Adrenal gland (tissue), 12 donors: ENCODE results near the gene CDKN1A. TPM values are rescaled to one million over a fixed set of nuclear protein-coding genes. Genes with fewer than 3 reads are reported as not detected.
A peak's percentile ranks its signal among the peaks of the same experiment; 100 is the strongest.

Source experiments
- DNase-seq, 7 donors: peaks; one replicate each; pipeline ENCODE4 v3.0.0-alpha.2; 2019 to 2020
- H3K27ac ChIP-seq, 5 donors: fragments of 200-600 bp; sonication (generic) in 4 of 5; 1 replicate in 3 of 5; 2 replicates in 2 of 5; pipeline versions ENCODE4 v1.5.1 to v1.8.0; 2016 to 2020; ENCODE audit warnings: mild to moderate bottlenecking in 1 of 5
- H3K27me3 ChIP-seq: fragments of 200-600 bp; 2 replicates; pipeline ENCODE4 v1.8.0; 2021
- H3K36me3 ChIP-seq, 2 donors: fragments of 200-600 bp; replicated peaks in 1 of 2; 1 replicate in 1 of 2; 2 replicates in 1 of 2; pipeline versions ENCODE4 v1.5.1 to v1.8.0; 2018 to 2022
- H3K4me1 ChIP-seq, 2 donors: fragments of 200-600 bp; replicated peaks in 1 of 2; 1 replicate in 1 of 2; 2 replicates in 1 of 2; pipeline versions ENCODE4 v1.5.1 to v1.8.0; 2018 to 2021
- H3K4me3 ChIP-seq, 4 donors: fragments of 200-600 bp; sonication (generic) in 3 of 4; one replicate each; pipeline ENCODE4 v1.5.1; 2016 to 2018
- H3K9me3 ChIP-seq, 3 donors: fragments of 200-600 bp; sonication (generic) in 1 of 3; replicated peaks in 1 of 3; 1 replicate in 2 of 3; 2 replicates in 1 of 3; pipeline versions ENCODE4 v1.5.1 to v1.8.0; 2016 to 2021
- CTCF ChIP-seq, 6 experiments: fragments of 450-650 bp in 4 of 6; fragments of 200-600 bp in 2 of 6; sonication (generic) in 1 of 6; IDR thresholded peaks; 1 replicate in 5 of 6; 2 replicates in 1 of 6; pipeline versions ENCODE4 v1.5.1 to v1.8.0; 2016 to 2021; ENCODE audit warnings: antibody characterized with exemption in 6 of 6, mild to moderate bottlenecking in 2 of 6, moderate library complexity in 1 of 6
- POLR2A ChIP-seq, 2 donors: fragments of 450-650 bp; IDR thresholded peaks; one replicate each; pipeline ENCODE4 v1.6.1; 2017; ENCODE audit warnings: antibody characterized with exemption in 2 of 2, mild to moderate bottlenecking in 2 of 2, moderate library complexity in 1 of 2
- WGBS, 4 donors: extraction: QIAGEN DNeasy Blood & Tissue Kit in 2 of 4; methylation state at CpG; one replicate each; pipeline versions ENCODE4 v1.1.5 to v1.1.7; 2013 to 2017; 5-methylcytosine and 5-hydroxymethylcytosine counted together
- intact Hi-C, 2 donors: fragments of 100-400 bp; cut with DNase I; formaldehyde crosslinking; loops; one replicate each; pipeline versions ENCODE4 v1.14.1 to v1.15.0; 2022 to 2023
- polyA plus RNA-seq, 3 donors: library from polyadenylated mRNA; stranded (reverse); fragments of 200-250 nt in 2 of 3; fragments of 350-450 nt in 1 of 3; fragmentation: Illumina TruSeq in 1 of 3; extraction: RNeasy Lipid Tissue Mini Kit (QIAGEN cat#74804) in 1 of 3; gene quantifications; one replicate each; pipeline ENCODE4 v1.2.3, GENCODE V29; 2013 to 2014
- total RNA-seq, 9 donors: library from RNA; depleted of rRNA in 4 of 9; stranded (reverse); fragments of >200 nt in 4 of 9; fragments of 120-200 nt in 1 of 9; fragmentation: NEBNext Ultra II Directional in 1 of 9; extraction: Animal tissue kit (Norgen Biotek cat#: 25700) in 1 of 9; gene quantifications; one replicate each; pipeline versions ENCODE4 v1.1.0 to v1.2.4, GENCODE V29; 2013 to 2023
- donor health status: healthy with polysubstance abuse.
- donor health status: Bipolar disorder and iron deficiency.
- donor health status: DM: yes; HTN: yes; CAD: no.
- donor health status: DM: no; HTN: no; CAD: no.
- donor health status: DM: no; HTN: no; CAD: no.
- donor health status: DM: yes; HTN: yes; CAD: no.

The CDKN1A gene
- total and polyA plus RNA-seq, 12 donors: 18.8 to 154 (median 67.3) TPM

DNA sequence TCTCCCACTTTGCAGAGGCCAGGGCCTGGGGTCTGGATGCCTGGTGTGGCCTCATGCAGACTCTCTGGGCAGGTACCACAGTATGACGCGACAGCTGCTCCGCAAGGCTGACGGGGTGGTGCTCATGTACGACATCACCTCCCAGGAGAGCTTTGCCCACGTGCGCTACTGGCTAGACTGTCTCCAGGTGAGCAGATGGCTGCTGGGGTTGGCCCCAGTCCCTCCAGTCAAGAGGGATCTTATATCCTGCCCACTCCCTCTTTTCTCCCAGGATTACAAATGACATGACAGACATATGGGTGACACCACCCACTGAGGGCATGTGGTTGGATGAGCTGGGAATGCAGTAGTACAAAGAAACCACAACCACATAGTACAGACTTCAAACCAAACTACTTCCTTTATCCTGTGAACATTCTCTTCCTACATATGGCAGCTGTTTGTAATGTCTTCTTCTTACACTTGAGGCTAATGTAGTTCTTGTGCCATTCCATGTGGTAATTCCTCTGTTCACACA is 49.0 kb downstream of the CDKN1A start:
- no peaks in the 10 kb centered on the region for H3K4me1 ChIP-seq
- intact Hi-C loops: loop anchor here (5.0 to 10.0 kb wide), 3 partner anchors 115 to 313 kb away; no protein-coding TSS in a partner anchor
- no peaks in the 10 kb centered on the region for H3K36me3 ChIP-seq
- no peak overlapping the region for H3K4me3 ChIP-seq
- H3K9me3 ChIP-seq: no peaks in the 10 kb centered on the region
- WGBS, 4 donors: 89 to 90% (median 90%) methylated on average over 6 to 7 of the region's 7 CpGs; no CpG with 5 or more reads in 1 of the 4 donors
- no peak for DNase-seq
- H3K27ac ChIP-seq: no peak overlapping the region
- H3K27me3 ChIP-seq: no peaks in the 10 kb centered on the region
- no peak for TF ChIP-seq POLR2A (IDR thresholded peaks at IDR 0.05)

DNA sequence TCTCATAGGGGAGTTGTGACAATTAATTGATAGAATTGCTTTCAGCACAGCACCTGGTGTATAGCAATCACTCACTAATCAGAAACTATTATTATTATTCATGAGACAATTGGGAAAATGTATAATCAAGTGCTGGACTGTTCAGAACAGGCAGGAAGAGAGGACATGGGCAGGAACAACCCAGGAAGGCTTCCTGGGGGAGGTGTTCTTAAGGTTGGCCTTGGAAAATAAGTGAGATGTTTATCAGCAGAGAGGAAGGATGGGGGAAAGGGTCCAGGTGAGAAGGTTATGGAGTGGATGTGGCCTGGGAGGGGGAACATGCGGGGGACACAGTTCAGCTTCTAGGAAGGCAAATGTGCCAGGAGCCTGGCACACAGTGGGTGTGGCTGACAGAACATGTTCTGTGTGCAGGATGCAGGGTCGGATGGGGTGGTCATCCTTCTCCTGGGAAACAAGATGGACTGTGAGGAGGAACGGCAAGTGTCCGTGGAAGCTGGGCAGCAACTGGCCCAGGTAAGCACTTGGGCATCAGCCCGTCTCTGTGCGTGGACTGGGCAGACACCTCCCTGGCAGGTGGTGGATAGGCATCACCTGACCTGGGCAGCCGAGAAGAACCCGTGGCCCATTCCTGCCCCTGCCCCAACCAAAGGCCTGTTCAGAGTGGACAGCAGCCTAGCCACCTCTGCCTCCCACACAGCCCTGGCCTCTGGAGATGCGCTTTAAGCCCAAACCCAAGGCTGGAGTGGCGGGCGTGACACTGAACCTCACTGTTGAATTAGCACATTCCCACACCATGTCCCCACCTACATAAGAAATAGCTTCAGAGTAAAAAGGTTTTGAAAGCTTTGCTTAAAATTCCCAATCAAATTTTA is 50.0 kb downstream of the CDKN1A start:
- H3K27ac ChIP-seq: peak overlapping the region in 1 of 5 donors; percentile 29
- WGBS, 4 donors: 77 to 82% (median 80%) methylated on average over 8 to 11 of the region's 11 CpGs
- H3K9me3 ChIP-seq: no peaks in the 10 kb centered on the region
- no peaks in the 10 kb centered on the region for H3K4me1 ChIP-seq
- no peak overlapping the region for H3K4me3 ChIP-seq
- H3K36me3 ChIP-seq: no peaks in the 10 kb centered on the region
- TF ChIP-seq POLR2A (IDR thresholded peaks at IDR 0.05) (no peak), CTCF (IDR thresholded peaks at IDR 0.05) (no peak)
- intact Hi-C loops: loop anchor here (5.0 to 10.0 kb wide), 3 partner anchors 116 to 314 kb away; no protein-coding TSS in a partner anchor
- no peaks in the 10 kb centered on the region for H3K27me3 ChIP-seq
- no peak for DNase-seq

- TF ChIP-seq CTCF (IDR thresholded peaks at IDR 0.05) (no peak), POLR2A (IDR thresholded peaks at IDR 0.05) (no peak)
- no peak for DNase-seq
- 42 to 63% (median 54%) methylated on average over 3 of the region's 3 CpGs for WGBS, 4 donors
- Histone ChIP-seq H3K4me3 (no peak overlapping the region), H3K36me3 (no peaks in the 10 kb centered on the region), H3K27ac (no peak overlapping the region), H3K9me3 (no peaks in the 10 kb centered on the region), H3K4me1 (no peaks in the 10 kb centered on the region), H3K27me3 (no peaks in the 10 kb centered on the region)
- intact Hi-C loops: loop anchor here (5.0 to 10.0 kb wide), 3 partner anchors 117 to 314 kb away; no protein-coding TSS in a partner anchor
These were observed 50.6 kb downstream of the CDKN1A start for GRCh38 chr6:36729161-36729524.

DNA sequence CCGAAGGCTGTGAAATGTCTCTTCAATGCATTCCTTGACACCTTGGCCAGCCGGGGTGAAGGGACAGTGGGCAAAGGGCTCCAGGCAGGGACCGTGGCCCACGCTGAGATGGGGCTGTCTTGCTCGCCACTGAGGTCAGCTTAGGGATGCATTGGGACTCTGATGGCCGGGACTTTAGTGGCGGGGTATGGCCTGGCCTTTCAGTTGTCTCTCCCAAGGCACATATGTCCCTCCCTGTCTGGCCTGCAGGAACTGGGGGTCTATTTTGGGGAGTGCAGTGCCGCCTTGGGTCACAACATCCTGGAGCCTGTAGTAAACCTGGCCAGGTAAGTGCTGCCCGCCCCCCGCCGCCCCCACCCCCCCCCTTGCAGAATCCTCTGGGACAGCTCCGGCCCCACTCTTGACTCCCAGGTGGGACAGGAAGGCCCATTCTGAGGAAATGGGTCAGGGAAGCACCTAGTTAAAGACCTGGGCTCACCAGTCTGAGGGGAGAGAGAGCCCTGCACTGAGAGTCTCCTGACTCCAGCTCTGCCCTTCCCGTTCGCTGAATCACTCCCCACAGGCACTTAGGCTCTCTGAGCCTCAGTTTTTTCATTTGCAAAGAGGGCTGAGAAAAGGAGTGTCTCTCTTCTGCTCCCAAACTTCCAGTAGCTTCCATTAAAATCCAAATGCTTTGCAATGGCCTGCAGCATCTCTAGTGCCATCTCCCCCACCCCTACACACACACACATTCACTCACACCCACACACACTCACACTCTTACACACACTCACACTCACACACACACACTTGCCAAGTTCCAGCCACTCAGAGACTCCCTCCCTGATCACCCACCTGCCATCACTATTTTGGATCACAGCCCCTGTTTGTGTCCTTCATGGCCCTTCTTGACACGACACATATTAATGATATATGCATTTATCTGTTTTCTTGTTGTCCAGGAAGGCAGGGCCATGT is 52.2 kb downstream of the CDKN1A start:
- H3K27ac ChIP-seq: no peak overlapping the region
- no peaks in the 10 kb centered on the region for H3K27me3 ChIP-seq
- H3K36me3 ChIP-seq: no peaks in the 10 kb centered on the region
- TF ChIP-seq POLR2A (IDR thresholded peaks at IDR 0.05): no peak
- no peak for TF ChIP-seq CTCF (IDR thresholded peaks at IDR 0.05)
- peaks cover 0 to 5% of the 10 kb centered on the region in 2 donors for H3K4me1 ChIP-seq
- H3K4me3 ChIP-seq: no peak overlapping the region
- intact Hi-C loops: no loop called here
- DNase-seq: no peak
- H3K9me3 ChIP-seq: no peaks in the 10 kb centered on the region
- WGBS, 4 donors: 87 to 90% (median 88%) methylated on average over 10 to 15 of the region's 15 CpGs
